Measurements from ENCODE around the gene CEP63. TPM values are rescaled to one million over a fixed set of nuclear protein-coding genes. Genes with fewer than 3 reads are reported as not detected.

CEP63 gene
- total and polyA plus RNA-seq, 4 donors, result 28.0 to 32.7 (median 29.7) TPM

DNA sequence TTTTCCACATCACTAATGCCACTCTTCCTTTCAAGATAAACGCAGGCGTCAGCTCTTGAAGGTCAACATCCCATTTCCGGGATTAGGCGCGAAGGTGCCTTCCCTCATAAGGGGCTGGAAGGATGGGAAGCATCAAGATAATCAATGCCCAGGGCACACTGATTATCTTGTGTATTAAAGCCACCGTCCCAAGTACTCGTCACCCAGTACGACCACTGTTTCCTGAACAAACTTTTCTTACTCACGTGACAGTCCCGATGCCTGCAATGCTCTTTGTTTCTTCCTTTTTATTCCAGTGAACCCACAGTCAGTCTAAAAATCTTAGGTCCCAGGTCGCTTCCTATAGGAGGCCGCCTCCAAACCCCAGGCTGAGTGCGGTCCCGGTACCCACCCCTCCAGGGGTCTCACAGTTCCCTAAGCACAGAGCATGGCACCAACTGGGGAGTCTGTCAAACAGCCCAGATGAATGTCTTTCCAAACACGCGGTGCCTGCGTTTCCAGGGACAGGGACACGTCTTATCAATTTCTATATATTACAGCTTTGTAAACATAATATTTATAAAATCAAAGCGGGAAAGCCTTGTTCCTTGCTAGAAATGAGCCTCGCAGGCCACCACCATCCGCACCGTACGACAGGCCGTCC is 661 bp upstream of the CEP63 start:
- H3K27me3 ChIP-seq (ENCODE audit: control insufficient read depth in 1 of 2, insufficient read depth in 2 of 2, low read length in 1 of 2), result no peaks in the 10 kb centered on the region
- intact Hi-C loops (cut with DNase I), result loop anchor here in 1 of 2 donors (1.0 kb wide), 1 partner anchor 21 kb away; no protein-coding TSS in a partner anchor
- peak; percentile 95 to 97 for DNase-seq
- peaks cover 0 to 2% of the 10 kb centered on the region in 2 donors for H3K4me1 ChIP-seq (ENCODE audit: control insufficient read depth in 1 of 2, insufficient read depth in 2 of 2, low read length in 2 of 2)
- 1% methylated on average over 24 of the region's 24 CpGs for WGBS, 2 donors
- peak; percentile 30 for ATAC-seq (ENCODE audit: low FRiP score)
- H3K27ac ChIP-seq (ENCODE audit: low read depth in 1 of 2, low read length in 2 of 2), result peak overlapping the region; percentile 89 to 97
- no peaks in the 10 kb centered on the region for H3K9me3 ChIP-seq (ENCODE audit: control insufficient read depth, low read length)
- no peaks in the 10 kb centered on the region for H3K36me3 ChIP-seq (ENCODE audit: control insufficient read depth in 1 of 2, insufficient read depth in 2 of 2, low read length in 1 of 2)
- peak overlapping the region; percentile 72 to 87 for H3K4me3 ChIP-seq (ENCODE audit: low read length in 2 of 2)

DNA sequence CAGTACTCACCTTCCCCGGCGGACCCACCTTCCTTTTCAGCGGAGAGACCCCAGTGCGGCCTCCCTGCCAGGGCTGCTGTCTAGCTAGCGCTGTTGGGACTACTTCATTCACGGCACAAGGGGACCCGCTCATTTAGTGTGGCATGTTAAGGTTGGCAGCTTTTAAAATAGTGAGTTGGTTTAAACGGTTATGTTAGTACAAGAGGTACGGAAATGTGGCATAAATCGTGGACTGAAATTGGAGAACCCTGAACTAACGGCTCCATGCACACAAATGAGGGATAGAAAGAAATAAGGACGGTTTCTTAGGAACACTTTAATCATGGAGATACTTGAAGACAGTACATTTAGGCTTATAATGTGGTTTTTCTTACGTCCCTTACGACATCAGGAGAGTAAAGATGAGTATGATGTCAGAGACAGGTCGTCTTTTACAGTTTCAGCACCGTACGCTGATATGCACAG is 752 bp downstream of the CEP63 start:
- Histone ChIP-seq H3K4me3 (ENCODE audit: low read length in 2 of 2) (peak overlapping the region; percentile 63 to 72), H3K9me3 (ENCODE audit: control insufficient read depth, low read length) (no peaks in the 10 kb centered on the region), H3K27me3 (ENCODE audit: control insufficient read depth in 1 of 2, insufficient read depth in 2 of 2, low read length in 1 of 2) (no peaks in the 10 kb centered on the region), H3K4me1 (ENCODE audit: control insufficient read depth in 1 of 2, insufficient read depth in 2 of 2, low read length in 2 of 2) (peaks cover 0 to 2% of the 10 kb centered on the region in 2 donors), H3K27ac (ENCODE audit: low read depth in 1 of 2, low read length in 2 of 2) (peak overlapping the region; percentile 53 to 82), H3K36me3 (ENCODE audit: control insufficient read depth in 1 of 2, insufficient read depth in 2 of 2, low read length in 1 of 2) (no peaks in the 10 kb centered on the region)
- intact Hi-C loops (cut with DNase I), result no loop called here
- WGBS, 2 donors, result 1% methylated on average over 17 of the region's 17 CpGs
- ATAC-seq (ENCODE audit: low FRiP score) (peak; percentile 2), DNase-seq (no peak)

DNA sequence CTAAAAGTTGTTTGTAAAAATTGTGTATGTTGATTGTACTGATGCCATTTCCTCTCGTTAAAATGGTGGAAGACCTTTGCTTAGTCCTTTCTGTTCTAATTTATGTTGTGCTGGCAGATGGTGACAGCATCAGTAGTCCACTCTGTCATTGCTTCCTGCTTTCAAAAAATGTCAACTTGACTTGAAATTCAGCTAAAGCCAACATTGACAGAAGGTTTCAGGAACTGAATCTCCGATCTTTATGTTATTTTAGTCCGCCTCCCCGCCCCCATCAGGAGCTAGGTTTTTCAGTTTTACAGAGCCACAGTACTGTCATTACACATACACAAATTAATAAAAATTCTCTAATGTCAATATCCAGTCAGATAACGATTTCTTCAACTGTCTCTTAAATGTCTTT is 1.5 kb downstream of the CEP63 start:
- Histone ChIP-seq H3K9me3 (ENCODE audit: control insufficient read depth, low read length) (no peaks in the 10 kb centered on the region), H3K4me3 (ENCODE audit: low read length in 2 of 2) (peak overlapping the region in 1 of 2 donors; percentile 72), H3K4me1 (ENCODE audit: control insufficient read depth in 1 of 2, insufficient read depth in 2 of 2, low read length in 2 of 2) (peaks cover 0 to under 1% of the 10 kb centered on the region in 2 donors), H3K27ac (ENCODE audit: low read depth in 1 of 2, low read length in 2 of 2) (no peak overlapping the region), H3K27me3 (ENCODE audit: control insufficient read depth in 1 of 2, insufficient read depth in 2 of 2, low read length in 1 of 2) (no peaks in the 10 kb centered on the region), H3K36me3 (ENCODE audit: control insufficient read depth in 1 of 2, insufficient read depth in 2 of 2, low read length in 1 of 2) (no peaks in the 10 kb centered on the region)
- intact Hi-C loops (cut with DNase I), result no loop called here
- 38 to 54% methylated on average over 5 of the region's 5 CpGs for WGBS, 2 donors
- ATAC-seq (ENCODE audit: low FRiP score) (no peak), DNase-seq (no peak)

DNA sequence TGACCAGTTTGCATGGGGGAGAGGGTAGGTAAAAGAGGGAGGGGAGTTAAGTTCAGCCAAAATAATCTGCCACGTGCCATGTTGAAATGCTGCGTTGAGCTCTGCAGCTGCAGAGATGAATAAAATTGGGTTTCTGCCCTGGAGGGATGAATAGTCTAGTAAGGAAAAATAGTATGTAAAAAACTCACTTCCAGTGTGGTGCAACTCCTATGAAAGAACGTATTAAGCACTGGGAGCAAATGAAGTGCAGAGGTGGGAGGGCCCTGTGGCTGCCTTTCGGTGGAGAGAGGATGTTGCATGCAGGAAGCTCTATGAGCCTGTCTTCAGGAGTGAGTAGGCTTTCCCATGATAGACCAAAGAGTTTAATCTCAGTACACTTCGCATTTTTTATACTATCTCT is 8.6 kb downstream of the CEP63 start:
- 75 to 79% methylated on average over 5 of the region's 5 CpGs for WGBS, 2 donors
- H3K4me3 ChIP-seq (ENCODE audit: low read length in 2 of 2), result no peak overlapping the region
- ATAC-seq (ENCODE audit: low FRiP score) (no peak), DNase-seq (no peak)
- peaks cover 0 to 4% of the 10 kb centered on the region in 2 donors for H3K36me3 ChIP-seq (ENCODE audit: control insufficient read depth in 1 of 2, insufficient read depth in 2 of 2, low read length in 1 of 2)
- no peaks in the 10 kb centered on the region for H3K4me1 ChIP-seq (ENCODE audit: control insufficient read depth in 1 of 2, insufficient read depth in 2 of 2, low read length in 2 of 2)
- intact Hi-C loops (cut with DNase I), result loop anchor here in 1 of 2 donors (5.0 kb wide), 1 partner anchor 297 kb away; no protein-coding TSS in a partner anchor
- no peaks in the 10 kb centered on the region for H3K27me3 ChIP-seq (ENCODE audit: control insufficient read depth in 1 of 2, insufficient read depth in 2 of 2, low read length in 1 of 2)
- no peaks in the 10 kb centered on the region for H3K9me3 ChIP-seq (ENCODE audit: control insufficient read depth, low read length)
- H3K27ac ChIP-seq (ENCODE audit: low read depth in 1 of 2, low read length in 2 of 2), result no peak overlapping the region

DNA sequence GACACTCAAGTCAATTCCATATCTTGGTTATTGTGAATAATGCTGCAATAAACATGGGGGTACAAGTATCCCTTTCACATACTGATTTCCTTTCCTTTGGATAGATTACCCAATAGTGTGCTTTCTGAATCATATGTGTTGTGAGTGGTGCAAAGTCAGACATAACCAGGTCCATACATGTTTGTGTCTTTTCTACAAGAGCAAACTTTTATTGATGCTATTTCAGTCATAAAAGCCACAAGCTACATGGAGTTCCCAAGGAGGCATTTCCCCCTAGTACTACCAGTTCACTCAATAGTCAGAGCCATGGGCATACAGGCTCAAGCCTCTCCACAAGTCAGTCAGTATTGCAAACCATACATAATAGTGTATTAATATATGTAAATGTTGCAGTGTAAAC is 10.1 kb downstream of the CEP63 start:
- ATAC-seq (ENCODE audit: low FRiP score), result no peak

DNA sequence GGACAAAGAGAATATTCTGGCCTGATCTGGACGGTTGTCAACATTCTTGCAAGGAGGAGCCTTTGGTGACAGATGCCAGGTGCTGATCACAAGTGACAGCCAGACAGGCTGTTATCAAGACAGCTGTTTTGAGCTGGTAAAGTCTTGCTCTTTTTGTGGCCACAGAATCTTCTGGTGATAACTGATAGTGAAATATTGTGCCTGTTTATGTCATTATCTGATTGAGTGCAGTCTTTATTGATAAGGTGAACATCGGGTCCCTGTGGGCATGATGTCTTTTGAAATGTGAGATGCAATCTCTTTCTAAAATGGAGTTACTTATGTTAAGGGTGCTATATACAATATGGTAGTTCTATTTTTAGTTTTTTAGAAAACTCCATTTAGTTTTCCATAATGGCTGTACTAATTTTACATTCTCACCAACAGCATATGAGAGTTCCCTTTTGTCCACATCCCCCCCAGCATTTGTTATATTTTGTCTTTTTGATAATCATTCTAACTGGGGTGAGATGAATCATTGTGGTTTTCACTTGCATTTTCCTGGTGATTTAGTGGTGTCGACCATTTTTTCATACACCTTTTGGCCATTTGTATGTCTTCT is 10.7 kb downstream of the CEP63 start:
- Histone ChIP-seq H3K36me3 (ENCODE audit: control insufficient read depth in 1 of 2, insufficient read depth in 2 of 2, low read length in 1 of 2) (peaks cover 0 to 4% of the 10 kb centered on the region in 2 donors), H3K27ac (ENCODE audit: low read depth in 1 of 2, low read length in 2 of 2) (no peak overlapping the region), H3K4me3 (ENCODE audit: low read length in 2 of 2) (no peak overlapping the region), H3K27me3 (ENCODE audit: control insufficient read depth in 1 of 2, insufficient read depth in 2 of 2, low read length in 1 of 2) (no peaks in the 10 kb centered on the region), H3K9me3 (ENCODE audit: control insufficient read depth, low read length) (no peaks in the 10 kb centered on the region), H3K4me1 (ENCODE audit: control insufficient read depth in 1 of 2, insufficient read depth in 2 of 2, low read length in 2 of 2) (no peaks in the 10 kb centered on the region)
- ATAC-seq (ENCODE audit: low FRiP score) (no peak), DNase-seq (no peak)
- WGBS, 2 donors, result 81 to 82% methylated on average over 3 of the region's 3 CpGs
- intact Hi-C loops (cut with DNase I), result no loop called here

More for the DNA sequence above, 10.1 kb downstream of the CEP63 start:
- Histone ChIP-seq H3K27ac (ENCODE audit: low read depth in 1 of 2, low read length in 2 of 2) (no peak overlapping the region), H3K36me3 (ENCODE audit: control insufficient read depth in 1 of 2, insufficient read depth in 2 of 2, low read length in 1 of 2) (peaks cover 0 to 4% of the 10 kb centered on the region in 2 donors), H3K4me1 (ENCODE audit: control insufficient read depth in 1 of 2, insufficient read depth in 2 of 2, low read length in 2 of 2) (no peaks in the 10 kb centered on the region), H3K4me3 (ENCODE audit: low read length in 2 of 2) (no peak overlapping the region), H3K27me3 (ENCODE audit: control insufficient read depth in 1 of 2, insufficient read depth in 2 of 2, low read length in 1 of 2) (no peaks in the 10 kb centered on the region), H3K9me3 (ENCODE audit: control insufficient read depth, low read length) (no peaks in the 10 kb centered on the region)
- DNase-seq, result no peak
- intact Hi-C loops (cut with DNase I), result no loop called here

DNA sequence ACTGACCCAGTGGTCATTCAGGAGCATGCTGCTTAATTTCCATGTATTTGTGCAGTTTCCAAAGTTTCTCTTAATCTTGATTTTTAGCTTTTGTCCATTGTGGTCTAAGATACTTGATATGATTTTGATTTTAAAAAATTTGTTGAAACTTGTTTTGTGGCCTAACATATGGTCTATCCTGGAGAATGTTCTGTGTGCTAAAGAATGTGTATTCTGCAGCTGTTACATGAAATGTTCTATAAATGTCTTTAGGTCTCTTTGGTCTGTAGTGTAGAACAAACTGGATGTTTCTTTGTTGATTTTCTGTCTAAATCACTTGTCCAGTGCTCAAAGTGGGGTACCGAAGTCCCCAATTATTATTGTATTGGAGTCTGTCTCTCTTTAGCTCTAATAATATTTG is 17.4 kb downstream of the CEP63 start:
- Histone ChIP-seq H3K4me1 (ENCODE audit: control insufficient read depth in 1 of 2, insufficient read depth in 2 of 2, low read length in 2 of 2) (no peaks in the 10 kb centered on the region), H3K27ac (ENCODE audit: low read depth in 1 of 2, low read length in 2 of 2) (no peak overlapping the region), H3K4me3 (ENCODE audit: low read length in 2 of 2) (no peak overlapping the region), H3K27me3 (ENCODE audit: control insufficient read depth in 1 of 2, insufficient read depth in 2 of 2, low read length in 1 of 2) (no peaks in the 10 kb centered on the region), H3K9me3 (ENCODE audit: control insufficient read depth, low read length) (no peaks in the 10 kb centered on the region), H3K36me3 (ENCODE audit: control insufficient read depth in 1 of 2, insufficient read depth in 2 of 2, low read length in 1 of 2) (no peaks in the 10 kb centered on the region)
- WGBS, 2 donors, result 99 to 100% methylated on average over 1 of the region's 1 CpG
- intact Hi-C loops (cut with DNase I), result no loop called here
- no peak for ATAC-seq (ENCODE audit: low FRiP score)
- DNase-seq, result no peak

DNA sequence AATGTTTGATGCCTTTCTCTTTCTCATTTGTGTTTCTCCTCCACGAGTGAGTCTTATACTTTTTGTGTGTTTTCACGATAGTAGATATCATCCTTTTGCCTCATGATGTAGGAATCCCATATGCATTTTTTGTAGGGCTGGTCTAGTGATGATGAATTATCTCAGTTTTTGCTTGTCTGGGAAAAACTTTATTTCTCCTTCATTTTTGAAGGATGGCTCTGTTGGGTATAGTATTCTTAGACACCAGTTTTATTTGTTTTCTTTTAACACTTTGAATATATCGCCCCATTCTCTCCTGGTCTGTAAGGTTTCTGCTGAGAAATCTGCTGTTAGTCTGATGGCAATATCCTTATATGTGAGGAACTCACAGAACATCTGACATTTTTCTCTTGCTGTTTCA is 18.3 kb downstream of the CEP63 start:
- Histone ChIP-seq H3K9me3 (ENCODE audit: control insufficient read depth, low read length) (no peaks in the 10 kb centered on the region), H3K4me1 (ENCODE audit: control insufficient read depth in 1 of 2, insufficient read depth in 2 of 2, low read length in 2 of 2) (no peaks in the 10 kb centered on the region), H3K27me3 (ENCODE audit: control insufficient read depth in 1 of 2, insufficient read depth in 2 of 2, low read length in 1 of 2) (no peaks in the 10 kb centered on the region), H3K4me3 (ENCODE audit: low read length in 2 of 2) (no peak overlapping the region), H3K36me3 (ENCODE audit: control insufficient read depth in 1 of 2, insufficient read depth in 2 of 2, low read length in 1 of 2) (peaks cover 2% of the 10 kb centered on the region in 2 donors), H3K27ac (ENCODE audit: low read depth in 1 of 2, low read length in 2 of 2) (no peak overlapping the region)
- no peak for DNase-seq
- ATAC-seq (ENCODE audit: low FRiP score), result no peak
- 67 to 86% methylated on average over 3 of the region's 3 CpGs for WGBS, 2 donors
- intact Hi-C loops (cut with DNase I), result no loop called here

DNA sequence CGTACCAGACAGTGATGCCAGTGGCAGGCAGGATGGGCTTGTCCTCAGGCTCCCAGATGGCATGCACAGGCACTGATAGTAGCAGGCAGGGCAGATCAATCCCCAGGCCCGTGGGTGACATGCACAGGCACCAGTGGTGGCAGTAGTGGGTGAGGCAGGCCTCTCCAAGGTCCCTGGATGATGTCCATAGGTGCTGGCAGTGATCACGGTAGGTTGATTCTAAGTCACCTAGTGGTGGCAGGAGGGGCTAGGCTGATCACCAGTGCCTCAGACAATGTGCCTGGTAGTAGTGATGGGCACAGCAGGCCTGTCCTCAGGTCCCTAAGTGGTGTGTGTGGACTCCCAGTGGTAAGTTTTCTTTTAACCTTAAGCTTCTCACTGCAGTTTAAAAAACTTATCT is 19.6 kb downstream of the CEP63 start:
- Histone ChIP-seq H3K36me3 (ENCODE audit: control insufficient read depth in 1 of 2, insufficient read depth in 2 of 2, low read length in 1 of 2) (peaks cover 3 to 8% of the 10 kb centered on the region in 2 donors), H3K27ac (ENCODE audit: low read depth in 1 of 2, low read length in 2 of 2) (no peak overlapping the region), H3K4me1 (ENCODE audit: control insufficient read depth in 1 of 2, insufficient read depth in 2 of 2, low read length in 2 of 2) (no peaks in the 10 kb centered on the region), H3K27me3 (ENCODE audit: control insufficient read depth in 1 of 2, insufficient read depth in 2 of 2, low read length in 1 of 2) (no peaks in the 10 kb centered on the region), H3K4me3 (ENCODE audit: low read length in 2 of 2) (no peak overlapping the region), H3K9me3 (ENCODE audit: control insufficient read depth, low read length) (no peaks in the 10 kb centered on the region)
- ATAC-seq (ENCODE audit: low FRiP score) (no peak), DNase-seq (no peak)
- intact Hi-C loops (cut with DNase I), result no loop called here
- WGBS, 2 donors, result 63 to 77% methylated on average over 3 of the region's 3 CpGs

All from aorta (tissue), 5 donors.